Gastroesophageal sphincter (tissue), 4 donors: ENCODE data around the gene FOLR3. TPM values are rescaled to one million over a fixed set of nuclear protein-coding genes. Genes with fewer than 3 reads are reported as not detected.

Experiments
- ATAC-seq: fragments of 150-250 bp; one replicate; pipeline ENCODE4 v1.9.1; 2016; ENCODE audit warnings: mild to moderate bottlenecking, moderate library complexity
- H3K27ac ChIP-seq, 4 donors: fragments of 200-600 bp; sonication (generic) in 3 of 4; 1 replicate in 3 of 4; 2 replicates in 1 of 4; pipeline ENCODE4 v1.5.1; 2016 to 2019
- H3K27me3 ChIP-seq: fragments of 200-600 bp; sonication (generic); one replicate; pipeline ENCODE4 v1.5.1; 2019
- H3K36me3 ChIP-seq, 2 donors: fragments of 200-600 bp; sonication (generic); one replicate each; pipeline ENCODE4 v1.5.1; 2019; ENCODE audit warnings: control low read depth in 1 of 2
- H3K4me1 ChIP-seq, 3 donors: fragments of 200-600 bp; sonication (generic); 1 replicate in 2 of 3; 2 replicates in 1 of 3; pipeline ENCODE4 v1.5.1; 2016 to 2019; ENCODE audit warnings: control low read depth in 2 of 3
- H3K4me3 ChIP-seq, 2 donors: fragments of 200-600 bp; sonication (generic); one replicate each; pipeline ENCODE4 v1.5.1; 2019; ENCODE audit warnings: mild to moderate bottlenecking in 1 of 2, moderate library complexity in 1 of 2
- H3K9me3 ChIP-seq, 3 donors: fragments of 200-600 bp; sonication (generic); one replicate each; pipeline ENCODE4 v1.5.1; 2017 to 2019; ENCODE audit warnings: control low read depth in 2 of 3
- EP300 ChIP-seq: sonication (generic); formaldehyde crosslinking; IDR thresholded peaks from one replicate; pipeline ENCODE4 v1.6.1; 2017; ENCODE audit warnings: antibody characterized with exemption, mild to moderate bottlenecking
- POLR2A ChIP-seq, 2 donors: fragments of 450-650 bp; IDR thresholded peaks; one replicate each; pipeline ENCODE4 v1.6.1; 2017; ENCODE audit warnings: antibody characterized with exemption in 2 of 2, mild to moderate bottlenecking in 2 of 2, moderate library complexity in 1 of 2
- POLR2AphosphoS5 ChIP-seq: sonication (generic); formaldehyde crosslinking; IDR thresholded peaks from one replicate; pipeline ENCODE4 v1.6.1; 2017; ENCODE audit warnings: antibody characterized with exemption
- WGBS, 2 donors: methylation state at CpG; one replicate each; pipeline ENCODE4 v1.1.5; 2018; ENCODE audit warnings: low coverage in 1 of 2; 5-methylcytosine and 5-hydroxymethylcytosine counted together
- total RNA-seq, 4 donors: library from RNA; depleted of rRNA; stranded (reverse); fragments of >200 nt; gene quantifications; one replicate each; pipeline ENCODE4 v1.1.0, GENCODE V29; 2016
- TF ChIP-seq, protein P1 (sequence below), 4 experiments: fragments of 200-600 bp in 2 of 4; fragments of 450-650 bp in 2 of 4; sonication (generic) in 1 of 4; IDR thresholded peaks; one replicate each; pipeline ENCODE4 v1.5.1; 2017 to 2019; ENCODE audit warnings: antibody characterized with exemption in 4 of 4, mild to moderate bottlenecking in 2 of 4, moderate library complexity in 2 of 4

The FOLR3 gene
- total RNA-seq, 4 donors from 2014 or later: 0.96 TPM; not detected in 3

DNA sequence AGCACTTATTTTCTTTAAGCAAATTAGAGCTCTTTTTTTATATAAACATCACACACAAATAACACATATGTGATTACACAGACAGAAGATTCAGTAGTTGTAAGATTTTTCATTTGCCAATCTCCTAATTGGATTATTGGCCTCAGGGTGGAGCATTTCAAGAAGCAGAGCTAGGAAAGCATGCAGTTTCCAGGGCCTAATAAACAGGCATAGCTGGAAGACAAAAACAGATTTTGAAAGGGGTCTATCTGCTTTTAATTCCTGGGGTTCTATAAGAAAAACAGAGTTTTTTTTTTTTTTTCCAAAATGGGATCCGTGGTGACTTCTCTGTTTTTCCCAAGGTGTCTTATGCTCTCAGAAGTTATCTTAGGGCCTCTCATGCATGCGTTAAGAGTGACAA, 7.6 kb upstream of the FOLR3 start:
- Histone ChIP-seq H3K36me3 (no peaks in the 10 kb centered on the region), H3K27ac (no peak overlapping the region), H3K27me3 (no peaks in the 10 kb centered on the region), H3K9me3 (no peaks in the 10 kb centered on the region), H3K4me1 (no peaks in the 10 kb centered on the region), H3K4me3 (no peak overlapping the region)
- ATAC-seq: no peak
- TF ChIP-seq, protein P1, sequence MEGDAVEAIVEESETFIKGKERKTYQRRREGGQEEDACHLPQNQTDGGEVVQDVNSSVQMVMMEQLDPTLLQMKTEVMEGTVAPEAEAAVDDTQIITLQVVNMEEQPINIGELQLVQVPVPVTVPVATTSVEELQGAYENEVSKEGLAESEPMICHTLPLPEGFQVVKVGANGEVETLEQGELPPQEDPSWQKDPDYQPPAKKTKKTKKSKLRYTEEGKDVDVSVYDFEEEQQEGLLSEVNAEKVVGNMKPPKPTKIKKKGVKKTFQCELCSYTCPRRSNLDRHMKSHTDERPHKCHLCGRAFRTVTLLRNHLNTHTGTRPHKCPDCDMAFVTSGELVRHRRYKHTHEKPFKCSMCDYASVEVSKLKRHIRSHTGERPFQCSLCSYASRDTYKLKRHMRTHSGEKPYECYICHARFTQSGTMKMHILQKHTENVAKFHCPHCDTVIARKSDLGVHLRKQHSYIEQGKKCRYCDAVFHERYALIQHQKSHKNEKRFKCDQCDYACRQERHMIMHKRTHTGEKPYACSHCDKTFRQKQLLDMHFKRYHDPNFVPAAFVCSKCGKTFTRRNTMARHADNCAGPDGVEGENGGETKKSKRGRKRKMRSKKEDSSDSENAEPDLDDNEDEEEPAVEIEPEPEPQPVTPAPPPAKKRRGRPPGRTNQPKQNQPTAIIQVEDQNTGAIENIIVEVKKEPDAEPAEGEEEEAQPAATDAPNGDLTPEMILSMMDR (IDR thresholded peaks at IDR 0.05): no peak
- TF ChIP-seq POLR2AphosphoS5: no peak
- no peak for TF ChIP-seq POLR2A (IDR thresholded peaks at IDR 0.05)
- no peak for TF ChIP-seq EP300
- 59 to 69% methylated on average over 2 of the region's 2 CpGs for WGBS, 2 donors

DNA sequence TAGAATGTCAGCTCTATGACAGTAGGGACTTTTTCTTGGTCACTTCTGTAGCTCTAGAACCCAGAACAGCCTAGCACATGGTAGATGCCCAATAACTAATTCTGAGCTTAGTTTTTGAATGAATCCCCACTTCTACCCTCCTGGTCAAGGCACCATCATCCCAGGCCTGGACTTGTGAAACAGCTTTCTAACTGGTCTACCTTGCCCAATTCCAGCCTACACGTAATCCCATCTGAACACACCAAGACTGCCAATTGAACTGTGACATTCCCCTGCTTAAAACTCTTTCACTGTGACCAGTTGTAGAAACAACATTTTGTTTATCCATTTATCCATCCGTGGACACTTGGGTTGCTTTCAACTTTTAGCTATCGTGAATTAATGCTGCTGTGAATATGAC, 6.1 kb upstream of the FOLR3 start:
- Histone ChIP-seq H3K27me3 (no peaks in the 10 kb centered on the region), H3K36me3 (no peaks in the 10 kb centered on the region), H3K4me3 (no peak overlapping the region), H3K4me1 (no peaks in the 10 kb centered on the region), H3K9me3 (no peaks in the 10 kb centered on the region), H3K27ac (no peak overlapping the region)
- ATAC-seq: no peak
- WGBS, 2 donors: 84 to 89% methylated on average over 3 of the region's 3 CpGs
- TF ChIP-seq EP300 (no peak), POLR2AphosphoS5 (no peak), POLR2A (IDR thresholded peaks at IDR 0.05) (no peak)
- TF ChIP-seq, protein P1 (IDR thresholded peaks at IDR 0.05): no peak

DNA sequence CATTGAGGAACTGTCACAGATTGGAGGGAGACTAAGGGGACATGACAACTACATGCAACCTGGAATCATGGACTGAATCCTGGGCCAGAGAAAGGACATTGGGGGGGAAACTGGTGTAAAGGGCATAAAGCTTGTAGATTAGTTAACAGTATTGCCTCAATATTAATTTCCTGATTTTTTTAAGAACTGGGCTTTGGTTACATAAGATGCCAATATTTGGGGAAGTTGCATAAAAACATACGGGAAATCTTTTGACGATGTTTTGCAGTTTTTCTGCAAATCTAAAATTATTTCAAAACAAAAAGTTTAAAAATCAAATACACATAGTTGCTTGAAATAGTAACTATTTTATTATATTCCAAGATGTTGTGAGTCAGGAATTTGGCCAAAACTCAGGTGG, 2.9 kb upstream of the FOLR3 start:
- H3K27me3 ChIP-seq: peaks cover 12% of the 10 kb centered on the region
- H3K4me3 ChIP-seq: no peak overlapping the region
- ATAC-seq: no peak
- TF ChIP-seq EP300 (no peak), POLR2A (IDR thresholded peaks at IDR 0.05) (no peak), POLR2AphosphoS5 (no peak)
- TF ChIP-seq, protein P1 (IDR thresholded peaks at IDR 0.05): no peak
- 83 to 91% methylated on average over 2 of the region's 2 CpGs for WGBS, 2 donors
- no peaks in the 10 kb centered on the region for H3K9me3 ChIP-seq
- H3K36me3 ChIP-seq: no peaks in the 10 kb centered on the region
- no peaks in the 10 kb centered on the region for H3K4me1 ChIP-seq
- H3K27ac ChIP-seq: no peak overlapping the region

DNA sequence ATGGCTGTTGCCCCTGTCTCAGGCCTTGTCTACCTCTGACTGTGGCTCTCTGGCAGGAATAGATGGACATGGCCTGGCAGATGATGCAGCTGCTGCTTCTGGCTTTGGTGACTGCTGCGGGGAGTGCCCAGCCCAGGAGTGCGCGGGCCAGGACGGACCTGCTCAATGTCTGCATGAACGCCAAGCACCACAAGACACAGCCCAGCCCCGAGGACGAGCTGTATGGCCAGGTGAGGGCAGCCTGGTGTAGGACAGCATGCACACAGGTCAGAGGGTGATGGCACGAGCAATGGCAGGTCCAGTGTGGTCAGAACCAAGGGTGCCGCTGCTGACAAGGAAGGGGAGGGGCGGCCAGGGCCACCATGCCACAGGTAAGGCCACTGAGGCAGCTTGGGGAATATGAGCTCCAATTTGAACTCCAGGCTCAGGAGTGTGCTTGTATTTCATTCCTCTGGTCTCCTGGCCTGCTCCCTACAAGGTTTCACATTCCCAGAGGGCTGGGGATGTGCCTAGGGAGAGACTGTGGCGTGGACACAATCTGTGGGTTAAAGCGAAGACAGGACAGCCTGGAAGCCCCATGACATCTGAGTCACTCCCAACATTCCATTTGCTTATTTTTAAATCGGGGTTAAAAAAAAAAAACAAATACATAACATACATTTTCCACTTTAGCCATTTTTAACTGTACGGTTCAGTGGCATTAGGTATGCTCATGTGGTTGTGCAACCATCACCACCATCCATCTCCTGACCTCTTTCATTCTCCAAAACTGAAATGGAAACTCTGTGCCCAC, 562 bp downstream of the FOLR3 start:
- H3K27ac ChIP-seq: no peak overlapping the region
- no peaks in the 10 kb centered on the region for H3K36me3 ChIP-seq
- peaks cover 12% of the 10 kb centered on the region for H3K27me3 ChIP-seq
- no peak overlapping the region for H3K4me3 ChIP-seq
- H3K4me1 ChIP-seq: no peaks in the 10 kb centered on the region
- TF ChIP-seq POLR2A (IDR thresholded peaks at IDR 0.05): no peak
- TF ChIP-seq, protein P1 (IDR thresholded peaks at IDR 0.05): no peak
- TF ChIP-seq EP300: no peak
- TF ChIP-seq POLR2AphosphoS5: no peak
- H3K9me3 ChIP-seq: no peaks in the 10 kb centered on the region
- no peak for ATAC-seq
- 90% methylated on average over 2 to 4 of the region's 14 CpGs for WGBS, 2 donors

DNA sequence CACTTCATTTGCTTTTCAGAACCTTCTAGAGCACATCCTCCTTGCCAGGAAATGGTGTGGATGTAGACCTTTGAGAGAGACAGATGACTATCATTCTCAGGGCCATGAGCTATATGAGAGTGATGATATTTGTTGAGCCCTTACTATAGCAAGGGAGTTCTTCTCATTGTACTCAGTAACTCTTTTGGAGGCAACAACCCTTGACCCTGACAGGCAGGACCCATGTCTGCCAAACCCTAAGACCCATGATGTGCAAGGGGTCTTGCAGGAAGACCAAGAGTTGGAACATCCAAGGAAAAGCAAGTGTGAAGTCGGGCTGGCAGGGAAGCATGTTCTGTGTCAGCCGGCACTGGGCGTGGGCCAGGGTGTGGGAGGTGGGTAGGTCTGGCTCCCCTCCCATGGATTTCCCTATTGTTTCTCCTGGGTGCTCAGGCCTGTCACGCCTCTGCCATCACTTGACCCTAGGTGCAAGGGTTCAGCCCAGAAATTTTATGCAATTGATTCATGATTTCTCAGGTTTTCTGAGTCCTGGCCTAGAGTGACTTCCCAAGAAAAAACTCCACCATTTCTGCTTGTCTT, 1.2 kb downstream of the FOLR3 start:
- ATAC-seq: no peak
- no peak overlapping the region for H3K4me3 ChIP-seq
- peaks cover 0 to 4% (median 0%) of the 10 kb centered on the region in 3 donors for H3K4me1 ChIP-seq
- H3K36me3 ChIP-seq: no peaks in the 10 kb centered on the region
- TF ChIP-seq, protein P1 (IDR thresholded peaks at IDR 0.05): no peak
- no peak overlapping the region for H3K27ac ChIP-seq
- peaks cover 12% of the 10 kb centered on the region for H3K27me3 ChIP-seq
- 92% methylated on average over 2 of the region's 4 CpGs; no CpG with 5 or more reads in 1 of the 2 donors for WGBS, 2 donors
- no peaks in the 10 kb centered on the region for H3K9me3 ChIP-seq
